Neural cell (in vitro differentiated cells): ENCODE measurements around the gene PCGF3. TPM values are rescaled to one million over a fixed set of nuclear protein-coding genes. Genes with fewer than 3 reads are reported as not detected.

Source experiments
- H2AFZ ChIP-seq: fragments of 200-600, 300-800 bp; sonication (generic), shearing (Covaris generic); 2 replicates; pipeline ENCODE4 v1.6.0; 2014; ENCODE audit warnings: low read depth, mild to moderate bottlenecking, antibody characterized with exemption, low read length, moderate library complexity
- H3F3A ChIP-seq: fragments of 200-600 bp; shearing (Covaris generic); 2 replicates; pipeline ENCODE4 v1.6.1; 2016; ENCODE audit warnings: mild to moderate bottlenecking, moderate library complexity, mixed read lengths, antibody characterized with exemption, low read length; ENCODE audit not compliant: insufficient read depth, poor library complexity, severe bottlenecking
- H3K27ac ChIP-seq: fragments of 200-600, 300-800 bp; sonication (generic), shearing (Covaris generic); 2 replicates; pipeline ENCODE4 v1.5.1; 2014; ENCODE audit warnings: mild to moderate bottlenecking, low read length, moderate library complexity
- H3K27me3 ChIP-seq: fragments of 300-800, 200-600 bp; sonication (generic), shearing (Covaris generic); 2 replicates; pipeline ENCODE4 v1.6.0; 2014; ENCODE audit warnings: mild to moderate bottlenecking, low read depth, low read length, moderate library complexity; ENCODE audit not compliant: insufficient read depth
- H3K36me3 ChIP-seq: fragments of 300-800, 200-600 bp; sonication (generic), shearing (Covaris generic); 2 replicates; pipeline ENCODE4 v1.5.1; 2014; ENCODE audit warnings: mild to moderate bottlenecking, antibody characterized with exemption, low read length, moderate library complexity; ENCODE audit not compliant: insufficient read depth
- H3K4me2 ChIP-seq: fragments of 300-800, 200-600 bp; sonication (generic), shearing (Covaris generic); 2 replicates; pipeline ENCODE4 v1.6.0; 2014; ENCODE audit warnings: mild to moderate bottlenecking, low read length
- H3K4me3 ChIP-seq: fragments of 300-800, 200-600 bp; sonication (generic), shearing (Covaris generic); 2 replicates; pipeline ENCODE4 v1.5.1; 2014; ENCODE audit warnings: mild to moderate bottlenecking, low read length, moderate library complexity
- H3K79me2 ChIP-seq: fragments of 200-600 bp; shearing (Covaris generic); replicated peaks from 2 replicates; pipeline ENCODE4 v1.6.0; 2014; ENCODE audit warnings: mild to moderate bottlenecking, low read length, moderate library complexity; ENCODE audit not compliant: insufficient read depth
- H3K9ac ChIP-seq: fragments of 300-800, 200-600 bp; sonication (generic), shearing (Covaris generic); 2 replicates; pipeline ENCODE4 v1.6.1; 2016; ENCODE audit warnings: mild to moderate bottlenecking, low read length, mixed read lengths
- H3K9me2 ChIP-seq: fragments of 200-600 bp; shearing (Covaris generic); 2 replicates; pipeline ENCODE4 v1.6.1; 2016; ENCODE audit warnings: mild to moderate bottlenecking, low read length, mixed read lengths; ENCODE audit not compliant: insufficient read depth
- H3K9me3 ChIP-seq: fragments of 200-600, 300-800 bp; sonication (generic), shearing (Covaris generic); 2 replicates; pipeline ENCODE4 v1.6.1; 2016; ENCODE audit warnings: mild to moderate bottlenecking, mixed run types, low read length, moderate library complexity, mixed read lengths
- H4K20me1 ChIP-seq: fragments of 200-600 bp; shearing (Covaris generic); 2 replicates; pipeline ENCODE4 v1.6.1; 2016; ENCODE audit warnings: mild to moderate bottlenecking, mixed run types; ENCODE audit not compliant: insufficient read depth
- CTCF ChIP-seq: fragments of 450-650 bp; IDR thresholded peaks from 2 replicates; pipeline ENCODE4 v1.5.1; 2014; ENCODE audit warnings: antibody characterized with exemption, mild to moderate bottlenecking, moderate library complexity; ENCODE audit not compliant: poor library complexity, severe bottlenecking
- EP300 ChIP-seq: fragments of 450-650 bp; conservative IDR thresholded peaks from 2 replicates; pipeline ENCODE4 v1.6.1; 2014; ENCODE audit warnings: antibody characterized with exemption, mild to moderate bottlenecking, moderate library complexity; ENCODE audit not compliant: poor library complexity, severe bottlenecking
- EZH2 ChIP-seq: fragments of 200-600, 300-800 bp; shearing (Covaris generic), sonication (generic); IDR thresholded peaks from 2 replicates; pipeline ENCODE4 v1.6.1; 2014; ENCODE audit warnings: antibody characterized with exemption, low read length, borderline replicate concordance, mild to moderate bottlenecking; ENCODE audit not compliant: insufficient read depth, poor library complexity, severe bottlenecking
- MXI1 ChIP-seq: fragments of 450-650 bp; conservative IDR thresholded peaks from 2 replicates; pipeline ENCODE4 v1.6.1; 2014; ENCODE audit warnings: antibody characterized with exemption, mild to moderate bottlenecking; ENCODE audit not compliant: poor library complexity, severe bottlenecking
- POLR2AphosphoS5 ChIP-seq: IDR thresholded peaks from 2 replicates; pipeline ENCODE4 v1.6.1; 2012
- RAD21 ChIP-seq: fragments of 450-650 bp; conservative IDR thresholded peaks from 2 replicates; pipeline ENCODE4 v1.6.1; 2014; ENCODE audit warnings: antibody characterized with exemption, mild to moderate bottlenecking, moderate library complexity
- REST ChIP-seq: IDR thresholded peaks from 2 replicates; pipeline ENCODE4 v1.6.1; 2012; ENCODE audit warnings: borderline replicate concordance
- SMC3 ChIP-seq: fragments of 450-650 bp; conservative IDR thresholded peaks from 2 replicates; pipeline ENCODE4 v1.6.1; 2014; ENCODE audit warnings: antibody characterized with exemption, mild to moderate bottlenecking, moderate library complexity; ENCODE audit not compliant: poor library complexity
- TAF1 ChIP-seq: IDR thresholded peaks from 2 replicates; pipeline ENCODE4 v1.6.1; 2012; ENCODE audit warnings: low read depth
- polyA plus RNA-seq: library from polyadenylated mRNA; depleted of rRNA; stranded (reverse); fragments of >200 nt; gene quantifications from 2 replicates; pipeline ENCODE4 v1.2.3, GENCODE V29; 2014

Gene PCGF3
- polyA plus RNA-seq, 1 donor from 2014 or later = 117 TPM

- Histone ChIP-seq H2AFZ (no peak overlapping the region), H4K20me1 (peaks cover 15% of the 10 kb centered on the region), H3K79me2 (peaks cover 7% of the 10 kb centered on the region), H3K4me3 (no peak overlapping the region), H3F3A (no peaks in the 10 kb centered on the region), H3K36me3 (peaks cover 17% of the 10 kb centered on the region), H3K9ac (no peak overlapping the region), H3K9me2 (no peaks in the 10 kb centered on the region), H3K27me3 (no peaks in the 10 kb centered on the region), H3K4me2 (no peak overlapping the region), H3K9me3 (no peaks in the 10 kb centered on the region), H3K27ac (no peak overlapping the region)
- TF ChIP-seq TAF1 = no peak
- no peak for TF ChIP-seq RAD21
- no peak for TF ChIP-seq MXI1
- TF ChIP-seq EP300 = no peak
- TF ChIP-seq EZH2 = no peak
- TF ChIP-seq REST = no peak
- TF ChIP-seq SMC3 = no peak
- TF ChIP-seq POLR2AphosphoS5 = no peak
- TF ChIP-seq CTCF = no peak
Observed at GRCh38 chr4:766559-767283, 61.1 kb downstream of the PCGF3 start.

DNA sequence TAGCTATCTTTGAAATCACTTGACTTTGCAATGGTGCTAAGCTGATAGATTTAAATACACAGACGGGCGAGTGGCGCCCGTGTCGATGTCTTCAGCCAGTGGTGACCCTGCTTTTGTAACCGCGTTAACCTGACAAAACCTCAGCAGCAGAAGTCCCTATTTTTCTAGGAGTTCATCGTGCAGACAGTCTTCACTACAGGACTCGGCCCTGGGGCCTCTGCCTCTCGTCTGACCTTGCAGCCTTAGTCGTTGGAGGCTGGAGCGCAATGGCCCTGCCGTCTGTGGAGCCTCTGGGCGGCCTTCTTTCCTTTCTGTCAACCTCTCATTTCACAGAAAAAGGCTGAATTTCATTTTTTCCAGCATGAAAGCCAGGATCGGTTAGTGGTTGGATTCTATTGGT is 62.4 kb downstream of the PCGF3 start:
- peaks cover 7% of the 10 kb centered on the region for H3K79me2 ChIP-seq

More for the DNA sequence above, 62.4 kb downstream of the PCGF3 start:
- H3K9me2 ChIP-seq = no peaks in the 10 kb centered on the region
- no peaks in the 10 kb centered on the region for H3K27me3 ChIP-seq
- no peak overlapping the region for H3K4me3 ChIP-seq
- H3K9ac ChIP-seq = no peak overlapping the region
- H3K36me3 ChIP-seq = peaks cover 17% of the 10 kb centered on the region
- no peaks in the 10 kb centered on the region for H3K9me3 ChIP-seq
- TF ChIP-seq SMC3 (no peak), POLR2AphosphoS5 (no peak), MXI1 (no peak), REST (no peak), TAF1 (no peak), EP300 (no peak), CTCF (no peak), RAD21 (no peak), EZH2 (no peak)
- no peaks in the 10 kb centered on the region for H3F3A ChIP-seq
- no peak overlapping the region for H3K27ac ChIP-seq
- H2AFZ ChIP-seq = no peak overlapping the region
- no peak overlapping the region for H3K4me2 ChIP-seq
- peaks cover 15% of the 10 kb centered on the region for H4K20me1 ChIP-seq
